Stimulated activated CD8-positive, alpha-beta memory T cell treated with anti-CD3 and anti-CD28 coated beads, Interleukin-2, amount 100 ng/mL, for 48 hours (primary cell): ENCODE results near the gene CNPY4.

Source experiments
- DNase-seq, 2 donors: peaks; one replicate each; pipeline ENCODE4 v3.0.0-alpha.2; 2020; ENCODE audit warnings: low read depth in 2 of 2

The CNPY4 gene

DNA sequence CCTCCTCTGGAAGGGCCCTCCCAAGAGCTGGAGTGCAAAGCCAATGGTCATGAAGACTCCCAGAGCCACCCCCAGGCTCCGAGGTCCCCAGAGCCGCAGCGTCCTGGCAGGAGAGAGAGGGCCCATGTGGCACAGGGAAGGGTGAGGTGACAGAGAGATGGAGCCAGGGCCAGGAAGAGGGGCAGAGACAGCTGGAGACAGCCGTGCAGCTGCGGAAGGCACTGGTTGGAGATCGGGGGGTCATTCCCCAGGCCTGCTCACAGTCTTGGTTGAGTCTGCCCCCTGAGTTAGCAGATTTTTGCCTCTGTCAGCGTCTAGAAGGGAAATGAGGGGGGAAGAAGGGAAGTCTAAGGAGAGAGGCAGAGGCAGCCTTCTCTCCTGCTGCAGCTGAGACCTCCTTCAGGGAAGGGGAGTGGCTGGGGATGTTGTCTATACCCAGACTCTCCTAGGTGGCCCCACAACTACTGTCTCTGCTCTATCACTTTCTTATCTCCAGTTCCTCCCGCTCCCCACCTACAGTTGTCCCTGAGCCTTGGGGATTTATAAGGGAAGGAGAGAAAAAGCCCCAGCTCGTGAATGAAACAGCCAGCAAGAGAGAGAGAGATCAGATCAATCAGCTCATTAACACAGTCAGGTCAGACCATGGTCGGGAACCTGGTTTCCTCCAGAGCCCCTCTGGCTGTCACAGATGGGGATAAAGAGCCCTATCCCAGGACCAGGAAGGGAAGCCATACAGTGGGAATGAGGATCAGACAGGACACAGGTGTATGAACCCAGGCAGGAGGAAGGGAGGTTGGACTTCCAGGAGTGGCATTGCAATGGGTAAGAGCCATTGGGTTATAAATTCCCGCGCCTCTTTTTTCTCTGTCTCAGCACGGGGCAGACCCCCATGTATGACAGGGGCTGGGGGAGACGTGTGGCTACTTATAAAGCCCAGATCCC, 47.8 kb downstream of the CNPY4 start:
- no peak for DNase-seq

- DNase-seq = no peak
These were observed 48.5 kb downstream of the CNPY4 start for GRCh38 chr7:100167912-100168323.

- DNase-seq = no peak
These were observed 49.9 kb downstream of the CNPY4 start for GRCh38 chr7:100169147-100169850.

DNA sequence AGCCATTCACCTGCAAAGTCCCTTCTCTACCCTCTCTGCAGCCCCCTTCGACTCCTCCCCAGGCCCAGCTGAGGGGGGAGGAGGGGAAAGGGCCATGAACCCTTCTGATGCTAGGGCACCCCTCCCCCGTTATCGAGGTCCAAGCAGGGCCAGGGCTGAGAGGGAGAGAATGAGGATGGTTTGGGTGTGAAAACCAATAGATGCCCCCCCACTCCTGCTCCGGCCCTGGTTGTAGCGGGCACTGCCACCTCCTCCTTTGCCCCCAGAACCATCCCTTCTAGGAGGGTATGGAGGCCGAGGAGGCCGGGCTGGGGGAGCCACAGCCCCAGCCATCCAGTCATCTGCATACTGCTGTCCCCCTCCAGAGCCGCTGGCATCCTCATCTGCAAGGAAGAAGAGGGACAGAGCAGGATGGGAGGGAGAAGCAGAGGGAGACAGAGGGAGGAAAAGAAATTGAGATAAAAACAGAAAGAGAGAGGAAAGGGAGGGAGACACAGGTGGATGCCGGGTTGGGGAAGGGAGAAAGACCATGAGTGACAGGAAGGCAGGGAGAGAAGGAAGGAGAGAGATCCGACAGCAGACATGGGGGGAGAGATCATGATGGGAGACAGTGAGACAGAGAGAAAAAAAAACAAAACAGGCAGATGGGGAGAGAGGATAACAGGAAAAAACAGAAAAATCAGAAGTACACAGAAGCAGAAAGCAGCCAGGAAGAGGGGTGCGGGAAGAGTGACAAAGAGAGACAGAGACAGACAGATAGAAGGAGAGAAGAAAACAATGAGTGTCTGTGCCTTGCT, 50.9 kb downstream of the CNPY4 start:
- DNase-seq = no peak

DNA sequence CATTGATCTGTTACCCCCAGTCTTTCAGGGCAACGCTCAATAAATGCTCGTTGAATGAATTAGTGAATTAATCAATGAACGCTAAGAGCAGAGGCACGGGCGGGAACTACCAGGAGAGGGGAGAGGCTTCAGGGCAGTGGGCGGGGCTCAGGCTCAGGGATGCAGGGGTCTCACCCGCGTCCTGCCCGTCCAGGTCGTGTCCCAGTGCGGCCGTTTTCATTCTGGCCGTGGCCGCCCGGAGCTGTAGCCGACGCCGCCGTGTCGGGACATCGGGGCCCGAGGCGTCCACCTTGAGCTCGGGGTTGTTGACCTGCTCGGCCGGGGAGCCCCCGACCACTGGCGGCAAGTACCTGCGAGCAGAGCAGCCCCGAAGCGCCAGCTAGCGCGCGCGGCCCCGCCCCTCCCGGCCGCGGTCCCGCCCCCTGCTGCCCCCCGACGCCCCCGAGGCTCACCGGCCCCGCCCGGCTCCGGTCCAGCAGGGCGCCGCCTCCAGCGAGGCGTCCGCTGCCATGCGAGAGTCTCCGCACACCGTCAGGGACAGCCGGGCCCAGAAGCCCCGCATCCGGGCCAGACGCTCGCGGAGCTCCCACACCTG, 51.8 kb downstream of the CNPY4 start:
- no peak for DNase-seq

DNA sequence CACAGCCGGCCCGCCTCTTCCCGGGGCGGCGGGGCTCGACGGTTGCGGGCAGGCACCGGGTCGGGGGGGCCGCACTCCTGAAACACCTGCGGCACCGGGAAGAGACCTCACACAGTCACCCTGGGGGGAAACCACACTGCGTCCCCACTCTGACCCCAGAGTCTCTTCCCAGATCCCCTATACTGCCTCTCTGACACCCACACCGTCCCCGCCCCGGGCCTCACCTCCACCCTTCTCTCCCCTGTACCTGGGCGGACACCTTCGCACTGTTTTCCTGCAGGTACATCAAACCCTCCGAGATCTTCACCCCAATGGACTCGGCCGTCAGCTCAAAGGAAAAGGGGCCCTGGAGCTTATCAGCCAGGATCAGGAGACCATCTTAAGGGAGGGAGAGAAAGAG, 52.4 kb downstream of the CNPY4 start:
- DNase-seq = no peak

GRCh38 chr7:100173806-100174495, 54.5 kb downstream of the CNPY4 start:
- DNase-seq = no peak

- no peak for DNase-seq
These were observed 55.1 kb downstream of the CNPY4 start for GRCh38 chr7:100174582-100174981.
